Erythroblast (primary cell): Measurements from ENCODE around the gene RPUSD3.

ENCODE experiments used
- GATA1 ChIP-seq: IDR thresholded peaks from 2 replicates; pipeline ENCODE4 v1.6.1; 2011; ENCODE audit warnings: low read depth, mild to moderate bottlenecking, control low read depth, low read length, moderate library complexity
- POLR2A ChIP-seq: IDR thresholded peaks from 2 replicates; pipeline ENCODE4 v1.6.1; 2011; ENCODE audit warnings: mild to moderate bottlenecking, low read length

GRCh38 chr3:9837701-9838582, 5.9 kb downstream of the RPUSD3 start:
- no peak for TF ChIP-seq POLR2A
- TF ChIP-seq GATA1, result no peak
